GM19099 (cell line): ENCODE results near the gene CWF19L1.

Source experiments
- POLR2A ChIP-seq: IDR thresholded peaks from 3 replicates; pipeline ENCODE4 v1.6.1; 2011; ENCODE audit warnings: low read depth; ENCODE audit not compliant: insufficient read length; ENCODE audit errors: extremely low read depth

Gene CWF19L1

GRCh38 chr10:100265821-100266485, 1.5 kb downstream of the CWF19L1 start:
- no peak for TF ChIP-seq POLR2A

DNA sequence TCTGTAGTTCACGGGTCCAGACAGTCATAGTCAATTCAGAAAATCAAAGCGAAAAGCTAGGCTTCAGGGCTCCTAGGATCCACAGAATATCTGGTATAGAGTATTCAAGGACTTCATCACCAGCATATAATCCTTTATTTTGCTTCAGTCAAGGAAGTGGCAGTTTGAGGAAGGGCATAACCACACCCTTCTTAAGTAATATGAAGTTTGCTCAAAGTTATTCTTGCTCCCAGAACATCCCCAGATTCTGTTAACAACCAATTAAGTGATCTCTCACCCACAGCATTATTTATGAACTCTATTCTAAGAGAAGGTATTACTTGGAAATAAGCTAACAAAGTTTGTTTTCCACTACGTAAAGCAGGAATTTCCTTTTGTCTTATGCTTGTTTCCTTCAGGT, 13.2 kb downstream of the CWF19L1 start:
- no peak for TF ChIP-seq POLR2A

DNA sequence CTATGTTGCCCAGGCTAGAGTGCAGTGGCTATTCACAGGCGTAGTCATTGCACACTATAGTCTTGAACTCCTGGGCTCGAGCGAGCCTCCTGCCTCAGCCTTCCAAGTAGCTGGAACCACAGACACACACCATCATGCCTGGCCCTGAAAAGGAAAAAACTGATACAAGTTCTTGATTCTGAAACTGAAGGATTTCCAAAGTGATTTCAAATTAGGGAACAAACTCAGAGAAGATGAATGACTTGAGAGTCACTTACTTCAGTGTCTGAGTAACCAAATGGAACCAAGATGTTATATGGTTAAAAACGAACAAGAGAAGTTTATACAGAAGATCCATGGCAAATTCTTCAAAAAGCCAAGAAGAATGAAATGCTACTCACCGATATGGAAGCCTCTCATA, 14.4 kb downstream of the CWF19L1 start:
- no peak for TF ChIP-seq POLR2A

GRCh38 chr10:100248820-100249219, 18.6 kb downstream of the CWF19L1 start:
- no peak for TF ChIP-seq POLR2A

- TF ChIP-seq POLR2A, result no peak
Measured at GRCh38 chr10:100245484-100246220, 21.8 kb downstream of the CWF19L1 start.

DNA sequence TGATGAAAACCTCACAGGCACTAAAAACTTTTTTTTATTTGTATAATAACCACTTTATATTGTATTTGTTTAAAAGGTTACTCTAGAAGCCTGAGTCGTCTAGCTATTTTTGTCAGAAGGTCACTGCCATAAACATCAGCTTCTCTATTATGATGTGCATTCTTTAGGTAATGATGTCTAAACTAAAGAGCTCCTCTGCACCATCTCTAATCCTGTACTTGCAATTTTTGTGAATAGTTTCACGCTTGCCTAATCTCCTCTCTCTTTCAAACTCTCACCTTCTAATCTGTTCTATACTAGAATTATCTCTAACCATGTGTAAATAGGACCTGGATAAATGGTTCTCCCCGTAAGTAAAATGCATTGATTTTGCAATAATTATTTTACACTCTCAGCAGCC, 27.6 kb downstream of the CWF19L1 start:
- TF ChIP-seq POLR2A, result no peak

DNA sequence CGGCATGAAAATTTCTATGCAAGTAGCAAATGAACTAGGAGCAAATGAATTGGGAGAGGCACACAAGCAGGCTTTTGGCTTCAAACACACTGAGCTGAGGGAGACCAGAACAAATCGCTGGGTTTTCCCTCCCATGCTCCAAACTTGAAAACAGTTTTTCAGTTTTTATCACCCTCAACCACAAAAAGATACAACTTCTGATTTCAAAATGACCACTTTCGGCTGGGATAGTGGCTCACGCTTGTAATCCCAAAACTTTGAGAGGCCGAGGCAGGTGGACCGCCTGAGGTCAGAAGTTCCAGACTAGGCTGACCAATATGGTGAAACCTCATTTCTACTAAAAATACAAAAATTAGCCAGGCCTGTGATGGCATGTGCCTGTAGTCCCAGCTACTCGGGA, 29.0 kb downstream of the CWF19L1 start:
- no peak for TF ChIP-seq POLR2A

DNA sequence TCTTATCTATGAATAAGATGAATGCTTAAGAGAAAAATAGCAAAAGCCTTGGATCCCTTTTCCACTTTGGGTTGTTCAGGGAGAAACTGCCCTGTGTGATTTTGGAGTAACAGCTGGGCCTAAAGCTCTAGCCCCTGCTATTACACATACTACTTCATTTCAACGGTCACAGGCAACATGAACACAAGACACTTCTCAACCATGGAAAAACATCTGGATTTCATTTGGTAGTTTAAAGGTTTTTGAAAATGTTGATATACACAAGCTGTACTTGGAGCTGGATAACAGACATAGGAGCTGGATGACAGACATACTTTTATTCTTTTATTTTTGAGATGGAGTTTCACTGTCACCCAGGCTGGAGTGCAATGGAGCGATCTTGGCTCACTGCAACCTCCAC, 35.3 kb downstream of the CWF19L1 start:
- no peak for TF ChIP-seq POLR2A

DNA sequence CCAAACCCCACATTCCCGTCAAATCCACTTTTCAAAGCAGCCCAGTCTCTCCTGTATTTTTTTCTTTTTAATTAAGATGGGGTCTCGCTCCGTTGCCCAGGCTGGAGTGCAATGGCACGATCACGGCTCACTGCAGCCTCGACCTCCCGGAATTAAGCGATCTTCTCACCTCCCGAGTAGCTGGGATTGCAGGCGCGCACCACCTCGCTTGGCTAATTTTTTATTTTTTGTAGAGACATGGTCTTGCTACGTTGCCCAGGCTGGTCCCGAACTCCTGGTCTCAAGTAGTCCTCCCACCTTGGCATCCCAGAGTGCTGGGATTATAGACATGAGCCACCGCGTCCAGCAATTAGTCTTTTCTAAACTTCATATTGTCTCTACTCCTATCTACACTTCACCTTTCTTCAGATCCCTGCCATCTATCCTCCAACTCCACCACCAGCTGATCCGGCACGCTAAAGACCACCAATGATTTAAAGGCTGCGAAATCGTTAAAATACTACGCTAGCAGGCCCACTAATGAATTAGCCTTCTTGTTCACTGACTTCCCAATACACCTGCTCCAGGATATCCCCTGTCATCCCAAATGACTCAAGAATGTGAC, 37.5 kb downstream of the CWF19L1 start:
- TF ChIP-seq POLR2A, result no peak

- TF ChIP-seq POLR2A, result no peak
Measured at GRCh38 chr10:100223879-100224278, 43.6 kb downstream of the CWF19L1 start.

DNA sequence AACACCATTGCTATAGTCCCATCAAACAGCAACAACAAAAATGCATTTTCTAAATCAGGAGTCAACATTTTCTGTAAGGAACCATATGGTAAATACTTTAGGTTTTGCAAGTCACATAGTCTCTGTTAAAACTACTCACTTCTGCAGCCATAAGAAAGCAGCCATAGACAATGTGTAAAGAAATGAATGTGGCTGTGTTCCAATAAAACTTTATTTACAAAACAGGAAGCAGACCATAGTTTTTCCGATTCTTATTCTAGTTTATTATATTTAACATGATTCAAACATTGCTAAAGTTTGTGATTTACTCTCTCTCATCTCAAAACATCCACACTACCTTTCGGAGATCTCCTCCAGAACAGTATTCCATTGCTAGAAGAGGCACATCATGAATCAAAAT, 44.9 kb downstream of the CWF19L1 start:
- TF ChIP-seq POLR2A, result no peak

DNA sequence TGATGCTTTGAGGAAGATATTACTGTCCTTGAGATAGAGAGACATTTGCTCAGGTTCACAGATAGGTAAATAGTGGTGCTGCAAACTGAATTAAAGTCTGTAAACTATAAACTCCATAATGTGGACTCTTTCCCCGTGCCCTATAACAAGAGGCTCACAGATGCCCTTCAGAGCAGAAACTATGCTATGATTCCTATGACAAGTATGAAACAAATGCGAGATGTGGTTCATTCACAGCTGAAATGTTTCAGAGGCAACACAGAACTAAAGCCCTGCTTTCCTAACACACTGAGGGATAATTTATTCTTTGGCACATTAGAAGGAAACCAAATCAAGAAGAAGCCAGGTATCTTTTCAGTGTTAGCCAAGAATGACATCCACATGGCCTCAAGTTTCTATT, 51.4 kb downstream of the CWF19L1 start:
- TF ChIP-seq POLR2A, result no peak

DNA sequence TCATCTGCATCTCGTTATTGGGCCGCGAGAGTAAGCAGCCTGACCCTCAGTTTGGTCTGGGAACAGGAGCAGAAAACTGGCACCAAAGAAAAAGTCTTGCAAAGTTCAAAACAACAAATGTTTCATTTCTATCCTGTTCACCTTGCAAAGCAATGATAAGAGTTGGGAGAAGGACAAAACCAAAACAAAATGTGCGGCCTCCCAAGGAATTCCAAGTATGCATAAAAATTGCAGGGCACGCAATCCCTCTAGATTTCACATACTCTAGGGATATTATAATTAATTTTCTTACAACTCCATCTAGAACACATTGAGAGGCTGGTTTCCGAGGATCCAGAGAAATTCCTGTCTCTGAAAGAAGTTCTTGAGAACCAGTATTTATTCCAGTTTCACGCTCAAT, 58.1 kb downstream of the CWF19L1 start:
- no peak for TF ChIP-seq POLR2A

- no peak for TF ChIP-seq POLR2A
Measured at GRCh38 chr10:100208276-100208675, 59.2 kb downstream of the CWF19L1 start.

DNA sequence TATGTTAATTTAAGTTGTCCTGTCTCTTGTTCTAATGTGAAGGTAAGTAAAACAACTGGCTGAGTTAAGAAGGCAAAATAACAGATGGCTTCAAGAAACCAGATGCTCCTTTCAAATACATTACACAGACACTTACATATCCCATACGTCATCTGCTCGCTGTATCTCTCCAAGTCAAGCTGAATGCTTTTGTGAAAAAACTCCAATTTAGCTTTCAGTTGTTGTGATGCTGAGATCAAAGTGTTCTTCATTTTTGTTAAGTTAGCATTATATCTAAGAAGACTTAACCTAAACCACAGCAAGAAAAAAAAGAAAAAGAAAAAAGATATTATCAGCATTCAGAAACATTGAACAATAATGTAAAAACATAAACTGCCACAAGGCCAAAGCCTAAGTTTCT, 63.1 kb downstream of the CWF19L1 start:
- TF ChIP-seq POLR2A, result no peak

- no peak for TF ChIP-seq POLR2A
Measured at GRCh38 chr10:100201549-100201948, 65.9 kb downstream of the CWF19L1 start.
